ENCODE data around the gene MAN1C1.
"Not testable (repeated sequence)": the region's sequence is repeated elsewhere in the genome, so short reads cannot be mapped to it uniquely, and the experiment has no call there.

Gene MAN1C1

DNA sequence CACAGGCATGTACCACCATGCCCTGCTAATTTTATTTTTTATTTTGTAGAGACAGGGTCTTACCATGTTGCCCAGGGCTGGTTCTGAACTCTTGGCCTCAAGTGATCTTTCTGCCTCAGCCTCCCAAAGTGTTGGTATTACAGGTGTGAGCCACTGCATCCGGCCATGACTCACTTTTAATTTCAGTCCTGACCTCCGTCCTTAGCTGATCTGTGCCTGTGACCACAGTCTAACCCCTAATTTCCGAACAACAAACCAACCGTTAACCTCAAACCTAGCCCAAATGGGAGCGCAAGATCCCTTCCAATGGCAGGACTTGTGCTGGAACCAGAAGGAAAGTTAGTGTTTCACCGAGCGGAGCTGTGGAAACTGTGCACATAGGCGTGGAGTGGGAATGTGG, 29.3 kb upstream of the MAN1C1 start:
- no peak overlapping the region for H3K4me3 ChIP-seq (ENCODE audit: low read depth, low read length)
- DNase-seq (ENCODE audit: low read depth) = no peak
- TF ChIP-seq POLR2A (IDR thresholded peaks at IDR 0.05; ENCODE audit: extremely low read depth, insufficient read length) = no peak
- no peak for TF ChIP-seq MYC (IDR thresholded peaks at IDR 0.05; ENCODE audit: low read depth, low read length)
- TF ChIP-seq MAX (IDR thresholded peaks at IDR 0.05; ENCODE audit: low read depth, low read length) = no peak
- TF ChIP-seq CTCF (IDR thresholded peaks at IDR 0.05; ENCODE audit: low read depth, low read length) = no peak

- not testable (repeated sequence) for H3K4me3 ChIP-seq (ENCODE audit: low read depth, low read length)
Observed at GRCh38 chr1:25588224-25588623, 28.4 kb upstream of the MAN1C1 start.

GRCh38 chr1:25588786-25589185, 27.8 kb upstream of the MAN1C1 start:
- DNase-seq (ENCODE audit: low read depth); H3K4me3 ChIP-seq (ENCODE audit: low read depth, low read length): not testable (repeated sequence)

More at GRCh38 chr1:25588224-25588623, 28.4 kb upstream of the MAN1C1 start:
- not testable (repeated sequence) for DNase-seq (ENCODE audit: low read depth)

GRCh38 chr1:25590096-25590824, 26.3 kb upstream of the MAN1C1 start:
- peak; percentile 16 for DNase-seq (ENCODE audit: low read depth)
- H3K4me3 ChIP-seq (ENCODE audit: low read depth, low read length) = no peak overlapping the region
- TF ChIP-seq MAX (IDR thresholded peaks at IDR 0.05; ENCODE audit: low read depth, low read length) (no peak), MYC (IDR thresholded peaks at IDR 0.05; ENCODE audit: low read depth, low read length) (no peak), POLR2A (IDR thresholded peaks at IDR 0.05; ENCODE audit: extremely low read depth, insufficient read length) (no peak), CTCF (IDR thresholded peaks at IDR 0.05; ENCODE audit: low read depth, low read length) (no peak)

GRCh38 chr1:25593861-25594260, 22.7 kb upstream of the MAN1C1 start:
- no peak for DNase-seq (ENCODE audit: low read depth)
- no peak overlapping the region for H3K4me3 ChIP-seq (ENCODE audit: low read depth, low read length)
- TF ChIP-seq MAX (IDR thresholded peaks at IDR 0.05; ENCODE audit: low read depth, low read length) = no peak
- TF ChIP-seq CTCF (IDR thresholded peaks at IDR 0.05; ENCODE audit: low read depth, low read length) = no peak

DNA sequence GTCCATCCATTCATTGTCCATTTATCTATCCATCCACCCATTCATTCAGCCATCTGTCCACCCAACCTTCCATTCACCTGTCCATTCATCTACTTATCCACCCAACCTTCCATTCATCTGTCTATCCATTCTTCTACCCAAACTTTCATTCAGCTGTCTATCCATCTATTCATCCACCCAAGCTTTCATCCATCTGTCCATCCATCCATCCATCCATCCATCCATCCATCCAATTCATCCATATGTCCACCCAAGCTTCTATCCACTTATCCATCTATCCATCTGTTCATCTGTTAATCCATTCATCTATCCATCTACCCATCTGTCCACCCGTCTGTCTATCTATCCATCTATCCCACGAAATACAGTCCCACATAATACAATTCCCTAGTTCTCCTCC, 21.6 kb upstream of the MAN1C1 start:
- no peak for DNase-seq (ENCODE audit: low read depth)
- no peak for TF ChIP-seq MYC (IDR thresholded peaks at IDR 0.05; ENCODE audit: low read depth, low read length)
- TF ChIP-seq POLR2A (IDR thresholded peaks at IDR 0.05; ENCODE audit: extremely low read depth, insufficient read length) = no peak
- no peak for TF ChIP-seq MAX (IDR thresholded peaks at IDR 0.05; ENCODE audit: low read depth, low read length)
- H3K4me3 ChIP-seq (ENCODE audit: low read depth, low read length) = no peak overlapping the region

- DNase-seq (ENCODE audit: low read depth); H3K4me3 ChIP-seq (ENCODE audit: low read depth, low read length): not testable (repeated sequence)
Observed at GRCh38 chr1:25596641-25597040, 19.9 kb upstream of the MAN1C1 start.

DNA sequence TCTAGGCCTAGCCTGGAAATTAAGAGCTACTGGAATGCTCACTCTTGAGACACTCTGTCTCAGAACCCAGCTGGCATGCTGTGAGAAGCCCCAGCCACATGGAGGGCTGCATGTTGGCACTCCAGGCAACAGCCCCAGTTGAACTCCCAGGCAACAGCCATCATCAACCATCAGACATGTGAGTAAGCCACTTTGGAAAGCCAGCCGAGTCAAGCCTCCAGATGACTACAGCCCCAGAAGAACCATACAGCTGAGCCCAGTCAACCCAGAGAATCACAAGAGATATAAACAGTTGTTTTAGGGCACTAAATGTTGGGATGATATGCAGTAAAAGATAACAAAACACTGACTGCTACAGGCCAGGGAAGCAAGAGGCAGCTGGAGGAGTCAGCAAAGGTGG, 17.7 kb upstream of the MAN1C1 start:
- no peak overlapping the region for H3K4me3 ChIP-seq (ENCODE audit: low read depth, low read length)
- DNase-seq (ENCODE audit: low read depth) = no peak
- no peak for TF ChIP-seq CTCF (IDR thresholded peaks at IDR 0.05; ENCODE audit: low read depth, low read length)
- TF ChIP-seq MAX (IDR thresholded peaks at IDR 0.05; ENCODE audit: low read depth, low read length) = no peak
- TF ChIP-seq MYC (IDR thresholded peaks at IDR 0.05; ENCODE audit: low read depth, low read length) = no peak
- TF ChIP-seq POLR2A (IDR thresholded peaks at IDR 0.05; ENCODE audit: extremely low read depth, insufficient read length) = no peak

Measured in NB4 (cell line).